ENCODE data around the gene USP12.
A peak's percentile ranks its signal among the peaks of the same experiment; 100 is the strongest.

USP12 gene

DNA sequence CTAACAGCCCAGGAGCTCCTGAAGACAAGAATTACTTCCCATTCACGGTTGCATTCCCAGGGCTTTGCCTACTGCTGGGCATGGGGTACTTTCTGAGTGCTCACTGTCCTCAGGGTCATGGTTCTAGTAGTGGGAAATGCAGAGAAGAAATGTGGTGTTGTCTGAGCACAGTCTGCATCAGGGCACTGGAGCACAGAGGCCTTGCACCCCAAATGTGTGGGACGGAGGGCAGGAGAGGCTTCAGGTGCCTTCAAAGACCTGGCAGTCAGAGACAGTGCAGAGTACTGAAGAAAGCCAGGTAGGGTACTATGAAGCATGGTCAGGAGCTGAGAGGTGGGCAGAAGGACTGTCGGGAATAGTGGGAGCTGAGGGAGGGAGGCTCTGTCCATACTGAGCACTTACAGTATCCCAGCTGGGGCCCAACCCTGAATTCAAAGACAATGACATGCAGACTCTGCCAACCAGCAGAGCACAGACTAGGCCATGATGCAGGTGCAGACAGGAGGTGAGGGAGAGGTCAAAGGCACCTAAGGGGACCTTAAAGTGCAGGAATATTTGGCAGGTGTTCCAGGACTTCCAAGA, 144.4 kb downstream of the USP12 start:
- DNase-seq: no peak

DNA sequence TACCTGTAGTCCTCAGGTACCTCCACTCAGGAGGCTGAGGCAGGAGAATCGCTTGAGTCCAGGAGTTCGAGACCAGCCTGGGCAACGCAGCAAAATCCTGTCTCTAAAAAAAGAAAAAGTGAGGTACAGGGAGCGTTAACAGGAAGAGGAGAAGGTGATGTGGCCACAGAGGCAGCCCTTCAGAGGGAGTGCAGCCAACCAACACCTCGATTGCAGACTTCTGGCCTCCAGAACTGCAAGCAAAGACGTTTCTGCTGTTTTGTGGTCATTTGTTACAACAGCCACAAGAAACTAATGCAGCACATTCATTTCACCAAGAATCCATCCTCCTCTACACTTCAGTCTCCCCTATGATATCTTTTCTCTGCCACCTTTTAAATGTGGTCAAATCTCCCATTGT, 145.2 kb downstream of the USP12 start:
- no peak for DNase-seq

DNA sequence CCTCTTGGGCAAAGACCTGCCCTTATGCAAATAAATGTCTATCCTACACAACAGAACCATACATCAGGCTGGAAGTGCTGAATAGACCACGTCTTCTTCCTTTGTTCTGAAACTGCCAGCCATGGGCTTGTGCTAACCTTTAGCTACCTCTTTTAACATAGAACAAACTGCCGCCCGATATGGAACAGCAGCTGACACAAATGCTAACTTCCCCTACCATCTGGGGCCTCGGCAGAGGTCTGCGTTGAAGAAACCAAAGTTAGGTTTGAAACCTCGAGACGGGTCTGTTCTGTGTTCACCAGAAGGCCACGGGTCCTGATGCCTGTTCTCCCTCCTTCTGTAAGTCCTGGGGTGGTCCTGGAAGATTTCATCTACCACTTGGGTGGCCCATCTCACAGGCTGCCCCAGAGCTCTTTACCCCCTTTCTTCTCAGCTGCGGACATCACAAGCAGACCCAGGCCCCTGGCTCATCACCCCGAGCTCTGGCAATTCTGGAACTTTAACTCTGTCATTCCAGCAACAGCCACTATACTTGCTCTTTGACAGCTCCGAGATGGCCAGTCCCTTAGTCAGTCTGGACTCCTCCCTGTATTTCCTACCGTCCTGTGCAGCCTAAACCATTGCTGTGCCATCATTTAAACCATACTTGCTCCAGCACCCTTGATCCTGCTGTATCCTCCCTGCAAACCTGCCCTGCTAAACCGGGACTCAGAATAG, 146.7 kb downstream of the USP12 start:
- DNase-seq: peak; percentile 42

DNA sequence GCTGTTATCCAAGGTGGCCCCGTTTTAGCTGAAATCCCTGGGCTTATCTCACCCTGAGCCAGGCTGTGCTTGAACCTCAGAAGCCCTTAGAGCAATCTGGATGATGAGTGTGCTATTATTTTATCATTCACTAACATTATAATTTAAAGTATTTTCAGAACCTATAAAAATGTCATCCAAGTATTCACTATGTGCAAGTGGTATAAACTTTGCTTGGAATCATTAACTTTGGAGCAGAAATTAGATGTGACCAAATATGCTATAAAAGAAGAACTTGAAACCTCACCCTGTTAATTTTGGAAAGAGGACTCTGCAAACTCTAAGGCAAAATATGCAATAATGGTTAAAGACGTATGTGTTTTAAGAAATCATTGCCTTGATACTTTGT, 147.5 kb downstream of the USP12 start:
- no peak for DNase-seq

DNA sequence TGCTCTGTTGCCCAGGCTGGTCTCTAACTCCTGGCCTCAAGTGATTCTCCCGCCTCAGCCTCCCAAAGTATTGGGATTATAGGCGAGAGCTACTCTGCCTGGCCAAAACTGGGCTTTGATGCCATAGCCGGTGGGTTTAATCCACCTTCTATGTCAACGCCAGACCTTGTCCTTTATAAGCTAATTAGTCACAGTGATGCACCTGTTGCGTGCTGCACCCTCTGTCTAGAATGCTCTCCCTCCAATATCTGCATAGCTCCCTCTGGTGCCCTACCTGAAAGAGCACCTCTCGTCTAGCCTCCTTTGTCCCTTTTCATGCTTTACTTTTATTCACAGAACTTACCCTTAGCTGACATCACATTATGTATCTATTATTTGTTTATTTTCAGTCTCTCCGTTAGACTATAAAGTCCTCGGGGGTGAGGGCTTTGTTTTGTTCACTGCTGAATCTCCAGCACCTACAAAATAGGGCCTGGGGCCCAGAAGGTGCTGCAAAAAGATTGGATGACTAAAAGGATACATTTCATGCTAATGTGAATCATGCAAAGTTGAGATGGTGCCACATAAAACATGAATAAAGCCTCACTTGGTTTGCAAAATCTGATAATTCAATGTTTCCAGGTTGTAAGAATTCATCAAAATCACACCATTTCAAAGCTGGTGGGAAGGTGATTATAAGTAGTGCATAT, 148.1 kb downstream of the USP12 start:
- DNase-seq: no peak

DNA sequence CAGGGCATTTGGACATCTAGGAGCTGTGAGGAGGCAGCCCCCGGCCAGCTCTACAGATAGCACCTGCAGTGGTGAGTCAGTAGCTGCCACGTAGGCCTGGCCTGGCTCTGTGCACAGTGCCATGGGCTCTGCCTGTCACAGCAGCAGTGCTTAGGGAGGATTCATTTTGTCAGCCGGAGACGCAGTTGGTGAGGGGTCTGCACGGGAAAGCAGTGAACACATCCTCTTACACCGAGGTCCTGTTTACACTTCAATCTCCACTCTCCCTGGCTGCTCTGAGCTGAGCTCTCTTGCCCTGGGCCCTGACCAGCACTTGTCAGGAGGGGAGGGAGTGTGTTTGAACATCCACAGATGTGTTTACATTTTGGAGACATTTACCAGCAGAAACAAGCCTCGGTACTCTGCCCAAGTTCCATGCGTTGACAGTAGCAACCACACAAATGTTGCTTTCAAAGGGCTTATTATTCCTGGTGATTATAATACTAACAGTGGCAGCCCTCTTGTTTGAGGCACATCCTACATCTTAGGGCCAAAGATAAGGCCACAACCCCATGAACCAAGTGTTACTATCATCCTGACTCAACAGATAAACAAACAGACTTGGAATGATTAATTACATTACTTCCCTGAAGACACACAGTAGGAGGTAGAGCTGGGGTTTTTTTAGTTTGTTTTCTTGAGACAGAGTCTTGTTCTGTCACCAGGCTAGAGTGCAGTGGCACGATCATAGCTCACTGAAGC, 148.9 kb downstream of the USP12 start:
- peak; percentile 49 for DNase-seq

DNA sequence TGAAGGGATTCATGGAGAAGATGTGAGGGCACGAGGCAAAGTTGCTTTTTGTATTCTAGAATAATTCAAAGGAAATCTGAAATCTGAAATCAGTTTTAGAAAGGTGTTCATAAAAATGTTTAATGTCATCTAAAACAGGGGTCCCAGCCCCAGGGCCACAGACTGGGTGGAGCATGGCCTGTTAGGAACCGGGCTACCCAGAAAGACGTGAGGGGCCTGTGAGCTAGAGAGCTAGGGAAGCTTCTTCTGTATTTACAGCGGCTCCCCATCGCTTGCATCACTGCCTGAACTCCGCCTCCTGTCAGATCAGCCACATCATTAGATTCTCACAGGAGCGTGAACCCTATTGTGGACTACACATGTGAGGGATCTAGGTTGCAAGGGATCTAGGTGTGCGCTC, 151.2 kb downstream of the USP12 start:
- DNase-seq: no peak

DNA sequence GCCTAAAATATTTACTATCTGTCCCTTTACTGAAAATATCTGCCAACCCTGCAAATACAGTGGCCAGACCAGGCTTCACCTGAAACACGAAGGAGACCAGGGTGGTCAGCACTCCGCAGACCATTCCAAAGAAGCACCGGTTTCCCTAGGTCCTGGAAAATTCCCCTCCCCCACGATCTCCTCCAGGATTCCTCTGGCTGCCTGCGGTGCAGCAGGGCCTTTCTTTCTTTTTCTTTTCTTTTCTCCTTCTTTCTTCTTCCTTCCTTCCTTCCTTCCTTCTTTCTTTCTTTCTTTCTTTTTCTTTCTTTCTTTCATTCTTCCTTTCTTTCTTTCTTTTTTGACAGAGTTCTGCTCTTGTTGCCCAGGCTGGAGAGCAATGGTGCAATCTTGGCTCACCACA, 152.7 kb downstream of the USP12 start:
- DNase-seq: no peak

DNA sequence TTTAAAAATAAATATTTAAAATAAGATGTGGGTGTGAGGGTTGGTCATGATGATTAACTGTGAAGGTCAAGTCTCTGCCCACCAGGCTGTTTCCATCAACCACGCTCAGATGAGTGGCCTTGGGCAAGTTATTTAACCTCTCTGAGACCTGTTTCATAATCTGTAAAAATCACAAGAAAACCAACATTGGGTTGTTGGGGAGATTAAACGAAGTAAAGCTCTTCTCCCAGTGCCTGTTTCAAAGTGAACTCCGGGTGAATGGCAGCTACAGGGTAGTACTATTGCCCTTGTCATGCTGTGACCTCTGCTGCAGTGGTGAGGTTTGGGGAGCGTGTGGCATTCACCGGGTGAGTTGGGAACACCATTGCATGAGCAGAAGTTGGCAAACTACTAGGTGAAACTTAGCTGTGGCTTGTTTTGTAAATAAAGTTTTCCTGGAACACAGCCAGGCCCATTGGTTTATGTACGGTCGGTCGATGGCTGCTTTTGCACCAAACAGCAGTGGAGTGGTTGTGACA, 153.2 kb downstream of the USP12 start:
- DNase-seq: no peak

DNA sequence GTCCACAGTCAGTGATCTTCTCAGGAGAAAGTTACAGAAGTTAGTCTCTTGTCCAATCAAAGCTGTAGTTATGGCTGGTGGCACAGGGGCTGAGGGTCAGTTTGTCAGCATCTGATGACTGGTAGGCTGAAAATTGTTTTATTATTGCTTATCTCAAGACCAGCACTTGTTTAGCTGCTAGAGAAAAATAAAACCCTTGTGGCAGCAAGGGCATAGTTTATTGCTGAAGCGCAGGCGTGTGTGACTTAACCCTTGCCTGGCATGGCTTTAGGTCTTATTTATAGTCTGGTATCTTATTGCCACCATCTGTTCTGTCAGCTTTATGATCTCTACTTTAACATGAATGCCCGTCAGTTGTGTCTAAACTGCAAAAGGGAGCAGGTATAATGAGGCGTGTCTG, 154.7 kb downstream of the USP12 start:
- DNase-seq: no peak
